ENCODE measurements around the gene RYR3.
A peak's percentile ranks its signal among the peaks of the same experiment; 100 is the strongest.
"Not testable (repeated sequence)": the region's sequence is repeated elsewhere in the genome, so short reads cannot be mapped to it uniquely, and the experiment has no call there.

RYR3 gene

GRCh38 chr15:33524274-33524673, 213.5 kb downstream of the RYR3 start:
- DNase-seq, result no peak

- no peak for DNase-seq
Measured at GRCh38 chr15:33526532-33526931, 215.8 kb downstream of the RYR3 start.

GRCh38 chr15:33533197-33533596, 222.4 kb downstream of the RYR3 start:
- no peak for DNase-seq

GRCh38 chr15:33534642-33535041, 223.9 kb downstream of the RYR3 start:
- DNase-seq, result no peak

GRCh38 chr15:33535135-33535534, 224.4 kb downstream of the RYR3 start:
- no peak for DNase-seq

GRCh38 chr15:33539825-33540573, 229.2 kb downstream of the RYR3 start:
- DNase-seq, result no peak

- DNase-seq, result no peak
Measured at GRCh38 chr15:33543957-33544356, 233.2 kb downstream of the RYR3 start.

- no peak for DNase-seq
Measured at GRCh38 chr15:33545866-33546265, 235.1 kb downstream of the RYR3 start.

GRCh38 chr15:33547876-33548275, 237.1 kb downstream of the RYR3 start:
- DNase-seq, result no peak

GRCh38 chr15:33551860-33552259, 241.1 kb downstream of the RYR3 start:
- peak; percentile 15 to 20 for DNase-seq

- DNase-seq, result no peak
Measured at GRCh38 chr15:33553157-33553556, 242.4 kb downstream of the RYR3 start.

- DNase-seq, result no peak
Measured at GRCh38 chr15:33559207-33559890, 248.6 kb downstream of the RYR3 start.

GRCh38 chr15:33561407-33561806, 250.6 kb downstream of the RYR3 start:
- DNase-seq, result no peak

GRCh38 chr15:33561967-33562366, 251.2 kb downstream of the RYR3 start:
- DNase-seq, result no peak

- no peak for DNase-seq
Measured at GRCh38 chr15:33565094-33565493, 254.3 kb downstream of the RYR3 start.

GRCh38 chr15:33567652-33568051, 256.9 kb downstream of the RYR3 start:
- no peak for DNase-seq

GRCh38 chr15:33569036-33569435, 258.3 kb downstream of the RYR3 start:
- no peak for DNase-seq

- not testable (repeated sequence) for DNase-seq
Measured at GRCh38 chr15:33577911-33578310, 267.1 kb downstream of the RYR3 start.

GRCh38 chr15:33580526-33580925, 269.8 kb downstream of the RYR3 start:
- no peak for DNase-seq

- DNase-seq, result peak in 1 of 2 donors; percentile 43
Measured at GRCh38 chr15:33581032-33581431, 270.3 kb downstream of the RYR3 start.

- no peak for DNase-seq
Measured at GRCh38 chr15:33584797-33585196, 274.0 kb downstream of the RYR3 start.

- no peak for DNase-seq
Measured at GRCh38 chr15:33586786-33587697, 276.3 kb downstream of the RYR3 start.

GRCh38 chr15:33587773-33588172, 277.0 kb downstream of the RYR3 start:
- no peak for DNase-seq
